Stimulated activated CD8-positive, alpha-beta memory T cell treated with anti-CD3 and anti-CD28 coated beads, Interleukin-4, amount 100 ng/mL, for 48 hours (primary cell): Measurements from ENCODE around the gene S100A3.
"Not testable (repeated sequence)": the region's sequence is repeated elsewhere in the genome, so short reads cannot be mapped to it uniquely, and the experiment has no call there.

ENCODE experiments used
- DNase-seq: peaks from one replicate; pipeline ENCODE4 v3.0.0-alpha.2; 2020

Gene S100A3

GRCh38 chr1:153548722-153549688 lies at the start of gene S100A3:
Gene S100A3, minus strand, starts transcription at chr1:153549258. Its CDS starts 773 bp downstream, at chr1:153548485.
- DNase-seq, result no peak

DNA sequence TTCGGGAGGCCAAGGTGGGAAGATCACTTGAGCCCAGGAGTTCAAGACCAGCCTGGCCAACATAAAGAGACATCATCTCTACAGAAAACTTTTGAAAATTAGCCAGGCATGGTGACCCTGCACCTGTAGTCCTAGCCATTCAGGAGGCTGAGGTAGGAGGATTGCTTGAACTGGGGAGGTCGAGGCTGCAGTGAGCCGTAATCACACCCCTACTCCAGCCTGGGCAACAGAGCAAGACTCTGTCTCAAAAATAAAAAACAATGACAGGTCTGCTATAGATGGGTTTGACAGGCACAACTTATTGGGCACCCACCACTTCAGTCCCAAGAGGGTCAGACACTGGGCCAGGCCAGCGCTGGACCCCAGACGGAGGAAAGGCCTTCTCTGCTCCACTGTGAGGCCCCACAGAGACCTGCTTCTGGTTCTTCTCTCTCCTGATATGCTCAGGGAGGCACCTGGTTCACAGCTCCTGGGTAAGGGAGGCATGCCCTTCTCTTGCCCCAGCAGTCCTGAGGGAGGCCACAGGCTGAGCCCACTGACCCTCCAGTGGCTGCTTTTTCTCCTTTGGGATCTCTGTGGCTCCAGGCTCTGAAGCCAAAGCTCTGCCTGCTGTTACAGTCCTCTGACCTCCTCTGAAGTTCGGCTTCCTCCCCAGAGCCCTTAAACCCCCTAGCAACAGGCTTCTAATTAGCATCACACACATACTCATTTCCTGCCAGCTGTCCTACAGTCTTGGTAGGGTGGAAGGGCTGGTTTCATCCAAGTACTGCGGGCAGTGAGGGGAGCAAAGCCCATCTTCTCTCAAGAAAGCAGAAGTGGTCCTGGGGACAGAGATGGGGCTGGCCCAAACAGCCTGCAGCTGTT lies 49.5 kb upstream of the S100A3 start:
- DNase-seq, result peak; percentile 31

DNA sequence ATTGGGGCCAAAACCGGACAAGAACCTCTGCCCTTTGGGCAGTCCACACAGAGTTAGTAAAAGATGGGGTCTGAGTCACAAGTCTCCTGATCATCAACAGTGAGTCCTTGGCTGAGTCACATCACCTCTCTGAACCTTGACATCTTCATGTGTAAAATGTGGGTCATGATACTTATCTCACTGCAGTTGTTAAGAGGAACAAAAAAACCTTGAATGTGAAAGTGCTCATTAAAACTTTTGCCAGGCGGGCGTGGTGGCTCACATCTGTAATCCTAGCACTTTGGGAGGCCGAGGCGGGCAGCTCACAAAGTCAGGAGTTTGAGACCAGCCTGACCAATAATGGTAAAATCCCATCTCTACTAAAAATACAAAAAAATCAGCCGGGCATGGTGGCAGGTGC lies 48.1 kb upstream of the S100A3 start:
- DNase-seq, result peak; percentile 49

- DNase-seq, result no peak
Measured at GRCh38 chr1:153592748-153593147, 43.7 kb upstream of the S100A3 start.

- no peak for DNase-seq
Measured at GRCh38 chr1:153588482-153588881, 39.4 kb upstream of the S100A3 start.

GRCh38 chr1:153588033-153588432 lies 39.0 kb upstream of the S100A3 start:
- not testable (repeated sequence) for DNase-seq

DNA sequence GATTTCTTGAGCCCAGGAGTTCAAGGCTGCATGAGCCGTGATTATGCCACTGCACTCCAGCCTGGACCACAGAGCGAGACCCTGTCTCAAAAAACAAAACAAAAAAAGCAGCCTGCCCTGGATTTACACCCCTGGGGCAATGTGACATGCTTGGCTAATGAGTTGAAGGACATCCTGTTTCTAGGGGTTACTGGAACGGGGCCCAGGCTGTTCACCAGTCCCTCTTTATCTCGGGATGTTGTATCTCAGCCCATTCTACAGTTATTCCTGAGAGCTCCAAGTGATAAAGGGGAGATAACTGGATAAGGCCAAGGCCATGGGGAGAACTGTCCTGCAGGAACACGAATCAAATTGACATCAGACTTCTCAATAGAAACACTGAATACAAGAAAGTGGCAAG lies 38.3 kb upstream of the S100A3 start:
- DNase-seq, result no peak

DNA sequence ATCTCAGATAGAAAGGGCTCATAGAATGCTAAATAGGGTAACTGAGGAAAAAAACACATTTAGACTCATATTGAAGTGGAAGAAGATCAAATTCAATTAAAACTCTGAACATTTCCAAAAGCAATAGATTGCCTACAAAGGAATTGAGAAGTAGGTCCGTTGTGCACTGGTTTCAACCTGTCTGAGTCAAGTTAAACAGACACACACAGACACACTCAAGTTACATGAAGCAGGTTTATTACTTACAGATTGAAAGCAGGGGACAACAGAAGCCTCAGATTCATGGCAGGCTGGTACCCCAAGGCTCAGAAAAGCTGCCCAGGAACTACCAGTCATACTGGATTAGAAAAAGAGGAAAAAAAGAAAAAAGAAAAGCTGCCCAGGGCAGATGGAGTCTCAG lies 37.3 kb upstream of the S100A3 start:
- DNase-seq, result no peak

GRCh38 chr1:153585006-153585405 lies 35.9 kb upstream of the S100A3 start:
- no peak for DNase-seq

DNA sequence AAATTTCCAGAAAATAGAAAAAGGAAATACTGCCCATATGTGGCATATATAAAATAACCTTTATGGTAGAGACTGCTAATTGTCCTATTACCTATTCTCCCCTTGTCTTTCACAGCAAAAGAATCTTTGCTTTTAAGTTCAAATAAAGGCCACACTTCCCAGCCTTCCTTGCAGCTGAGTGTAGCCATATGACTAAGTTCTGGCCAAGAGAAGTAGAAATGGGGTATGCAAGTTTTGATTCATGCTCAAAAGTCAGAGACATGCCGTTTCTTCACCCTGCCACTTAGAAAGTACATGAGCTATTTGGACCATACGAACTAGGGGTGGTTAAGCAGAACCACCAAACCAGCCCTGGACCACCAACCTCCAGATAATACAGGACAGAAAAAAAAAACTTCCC lies 34.9 kb upstream of the S100A3 start:
- no peak for DNase-seq

DNA sequence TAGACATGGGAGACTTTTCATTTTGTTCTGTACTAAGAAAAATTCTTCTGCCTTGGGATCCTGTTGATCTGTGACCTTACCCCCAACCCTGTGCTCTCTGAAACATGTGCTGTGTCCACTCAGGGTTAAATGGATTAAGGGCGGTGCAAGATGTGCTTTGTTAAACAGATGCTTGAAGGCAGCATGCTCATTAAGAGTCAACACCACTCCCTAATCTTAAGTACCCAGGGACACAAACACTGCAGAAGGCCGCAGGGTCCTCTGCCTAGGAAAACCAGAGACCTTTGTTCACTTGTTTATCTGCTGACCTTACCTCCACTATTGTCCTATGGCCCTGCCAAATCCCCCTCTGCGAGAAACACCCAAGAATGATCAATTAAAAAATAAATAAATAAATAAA lies 34.5 kb upstream of the S100A3 start:
- DNase-seq, result not testable (repeated sequence)

DNA sequence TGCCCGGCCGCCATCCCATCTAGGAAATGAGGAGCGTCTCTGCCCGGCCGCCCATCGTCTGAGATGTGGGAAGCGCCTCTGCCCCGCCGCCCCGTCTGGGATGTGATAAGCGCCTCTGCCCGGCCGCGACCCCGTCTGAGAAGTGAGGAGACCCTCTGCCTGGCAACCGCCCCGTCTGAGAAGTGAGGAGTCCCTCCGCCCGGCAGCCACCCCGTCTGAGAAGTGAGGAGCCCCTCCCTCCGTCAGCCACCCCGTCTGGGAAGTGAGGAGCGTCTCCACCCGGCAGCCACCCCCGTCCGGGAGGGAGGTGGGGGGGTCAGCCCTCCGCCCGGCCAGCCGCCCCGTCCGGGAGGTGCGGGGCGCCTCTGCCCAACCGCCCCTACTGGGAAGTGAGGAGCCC lies 33.8 kb upstream of the S100A3 start:
- DNase-seq, result not testable (repeated sequence)

DNA sequence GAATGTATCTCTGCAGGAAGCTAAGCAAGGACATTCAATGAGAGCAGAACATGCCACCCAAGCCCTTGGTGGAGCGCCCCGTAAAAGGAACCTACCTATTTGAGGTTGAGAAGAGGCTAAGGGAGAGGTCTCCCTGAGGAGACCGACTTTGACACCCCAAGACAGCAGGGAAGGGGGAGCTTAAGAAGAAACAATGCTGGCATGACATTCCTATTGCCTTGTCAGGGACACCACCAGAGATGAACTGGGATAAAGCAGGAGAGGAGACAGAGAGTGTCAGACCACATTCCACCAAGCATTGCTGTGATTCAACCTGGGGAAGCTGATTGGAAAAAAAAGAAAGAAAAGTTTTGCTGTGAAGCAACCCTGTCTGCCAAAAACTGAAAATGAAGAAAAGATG lies 29.9 kb upstream of the S100A3 start:
- DNase-seq, result no peak

- DNase-seq, result no peak
Measured at GRCh38 chr1:153578490-153578889, 29.4 kb upstream of the S100A3 start.

GRCh38 chr1:153577624-153578051 lies 28.6 kb upstream of the S100A3 start:
- DNase-seq, result no peak

DNA sequence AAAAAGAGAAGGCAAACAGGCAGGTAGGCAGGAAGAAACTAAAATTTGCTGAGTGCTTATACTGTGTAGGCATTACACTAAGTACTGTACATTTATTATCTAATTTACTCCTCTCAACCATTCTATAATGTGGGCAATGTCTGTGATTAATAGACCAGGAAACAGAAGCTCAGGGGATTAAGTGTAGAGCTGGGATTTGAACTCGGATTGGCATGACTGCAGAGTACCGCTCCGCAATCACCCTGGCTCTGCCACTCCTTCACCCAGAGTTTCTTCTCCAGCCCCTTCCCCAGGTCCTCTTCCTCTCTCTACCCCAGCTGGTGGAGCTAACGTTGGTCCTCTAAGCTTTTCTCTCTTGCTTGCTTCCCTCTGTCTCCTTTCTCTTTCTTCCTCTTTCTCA lies 28.1 kb upstream of the S100A3 start:
- DNase-seq, result no peak

- DNase-seq, result not testable (repeated sequence)
Measured at GRCh38 chr1:153575497-153575896, 26.4 kb upstream of the S100A3 start.

DNA sequence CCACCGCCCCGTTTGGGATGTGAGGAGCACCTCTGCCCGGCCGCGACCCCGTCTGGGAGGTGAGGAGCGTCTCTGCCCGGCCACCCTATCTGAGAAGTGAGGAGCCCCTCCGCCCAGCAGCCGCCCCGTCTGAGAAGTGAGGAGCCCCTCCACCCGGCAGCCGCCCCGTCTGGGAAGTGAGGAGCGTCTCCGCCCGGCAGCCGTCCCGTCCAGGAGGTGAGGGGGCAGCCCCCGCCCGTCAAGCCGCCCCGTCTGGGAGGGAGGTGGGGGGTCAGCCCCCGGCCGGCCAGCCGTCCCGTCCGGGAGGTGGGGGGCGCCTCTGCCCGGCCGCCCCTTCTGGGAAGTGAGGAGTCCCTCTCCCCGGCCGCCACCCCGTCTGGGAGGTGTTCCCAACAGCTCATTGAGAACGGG lies 26.0 kb upstream of the S100A3 start:
- not testable (repeated sequence) for DNase-seq

DNA sequence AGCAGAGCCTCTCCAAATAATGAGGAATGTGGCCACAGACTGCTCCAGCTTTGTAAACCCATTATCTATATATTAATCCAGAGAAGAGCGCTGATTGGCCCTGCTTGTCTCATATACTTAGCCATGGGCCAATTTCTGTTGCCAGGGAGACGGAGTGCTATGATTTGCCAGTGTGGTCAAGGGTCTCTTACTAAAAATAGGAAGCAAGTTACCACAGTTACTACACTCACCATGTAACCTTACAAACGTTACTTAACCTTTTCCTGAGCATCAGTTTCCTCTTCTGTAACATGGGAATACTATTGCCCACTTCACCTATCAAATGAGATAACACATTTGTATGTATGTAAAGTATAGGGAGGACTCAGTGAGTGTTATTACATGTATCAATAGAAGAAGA lies 24.3 kb upstream of the S100A3 start:
- no peak for DNase-seq

- peak; percentile 78 for DNase-seq
Measured at GRCh38 chr1:153572569-153573015, 23.5 kb upstream of the S100A3 start.

- DNase-seq, result no peak
Measured at GRCh38 chr1:153571706-153572105, 22.6 kb upstream of the S100A3 start.

GRCh38 chr1:153570874-153571273 lies 21.8 kb upstream of the S100A3 start:
- DNase-seq, result no peak

DNA sequence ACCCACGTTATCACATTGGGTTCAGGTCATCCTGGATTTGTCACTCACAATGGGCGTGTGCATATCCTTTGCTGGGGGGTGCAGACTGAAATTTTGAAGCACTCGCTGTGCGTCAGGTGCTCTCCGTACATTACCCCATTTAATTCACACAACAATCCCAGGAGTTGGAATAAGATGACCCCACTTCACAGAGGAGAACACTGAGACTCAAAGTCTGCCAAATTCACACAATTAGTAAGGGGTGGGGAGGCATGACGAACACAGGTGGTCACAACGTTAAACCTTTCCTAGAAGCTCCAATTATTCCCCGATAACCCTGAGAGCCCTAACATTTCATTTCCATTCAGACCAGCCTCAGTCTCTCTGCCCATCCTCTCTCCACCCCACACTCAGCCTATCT lies 20.4 kb upstream of the S100A3 start:
- no peak for DNase-seq
